HG03045 (cell line): ENCODE measurements around the gene ABHD2.
"Not testable (repeated sequence)": the region's sequence is repeated elsewhere in the genome, so short reads cannot be mapped to it uniquely, and the experiment has no call there.

Experiments used
- ATAC-seq: cut with Tn5 transposase; IDR thresholded peaks from one replicate; pipeline ENCODE4 v1.9.1; 2021; ENCODE audit warnings: mild to moderate bottlenecking, moderate library complexity; ENCODE audit not compliant: unreplicated experiment

The ABHD2 gene

GRCh38 chr15:89074402-89075012, 13.7 kb upstream of the ABHD2 start:
- ATAC-seq, result no peak

GRCh38 chr15:89075101-89075640, 13.1 kb upstream of the ABHD2 start:
- no peak for ATAC-seq

DNA sequence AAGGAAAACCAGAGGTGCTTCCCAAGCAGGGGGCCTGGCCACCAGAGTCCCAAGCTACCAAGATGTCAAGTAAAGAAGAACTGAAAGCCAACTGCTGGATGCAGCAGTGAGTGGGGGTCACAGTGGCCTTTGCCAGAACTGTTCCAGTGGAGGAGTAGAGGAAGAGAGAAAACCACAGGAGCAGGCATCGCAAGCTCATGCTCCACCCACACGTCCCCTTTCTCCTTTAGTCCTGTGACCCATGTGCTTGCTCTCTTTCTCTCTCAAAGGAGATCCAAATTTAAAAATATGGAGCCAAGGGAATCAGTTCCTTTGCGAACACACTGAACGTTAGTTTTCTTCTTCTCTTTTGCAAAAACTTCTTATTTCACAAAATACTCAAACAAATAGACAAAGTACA, 12.4 kb upstream of the ABHD2 start:
- no peak for ATAC-seq

DNA sequence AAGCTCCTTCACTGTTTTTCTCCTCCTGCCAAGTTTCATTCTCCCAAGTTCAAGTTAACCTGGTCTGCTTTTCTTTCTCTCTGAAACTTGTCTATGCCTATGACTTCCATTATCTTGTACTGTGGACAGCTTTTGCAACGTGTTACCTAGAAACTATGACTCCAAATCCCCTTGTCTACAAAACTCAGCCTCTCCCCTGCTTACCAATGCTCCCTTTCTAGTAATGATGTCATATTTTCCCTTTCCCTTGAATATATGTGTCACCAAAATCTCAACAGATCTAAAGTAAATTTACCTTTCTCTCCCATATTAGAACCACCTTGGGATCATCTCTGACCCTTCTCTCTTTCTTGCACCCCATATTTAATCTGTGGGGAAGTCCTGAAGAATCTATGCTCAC, 10.5 kb upstream of the ABHD2 start:
- ATAC-seq, result no peak

- ATAC-seq, result no peak
These were observed 9.1 kb upstream of the ABHD2 start for GRCh38 chr15:89078851-89079810.

DNA sequence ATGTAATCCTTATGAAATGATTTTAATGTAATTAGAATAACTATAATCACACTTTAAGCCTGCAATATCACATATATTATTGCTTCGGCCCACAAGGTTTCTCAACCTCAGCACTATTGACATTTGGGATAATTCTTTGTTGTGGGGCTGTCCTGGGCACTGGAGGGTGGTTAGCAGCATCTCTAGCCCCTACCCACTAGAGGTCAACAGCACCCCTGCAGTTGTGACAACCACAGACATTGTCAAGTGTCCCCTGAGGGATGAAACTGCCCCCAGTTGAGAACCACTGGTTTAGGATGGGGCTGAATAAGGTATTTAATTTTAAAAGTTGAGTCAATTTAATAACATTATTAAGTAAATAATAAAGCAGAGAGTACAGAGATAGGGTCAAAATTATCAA, 6.4 kb upstream of the ABHD2 start:
- no peak for ATAC-seq

- ATAC-seq, result no peak
These were observed 5.0 kb upstream of the ABHD2 start for GRCh38 chr15:89083246-89083645.

DNA sequence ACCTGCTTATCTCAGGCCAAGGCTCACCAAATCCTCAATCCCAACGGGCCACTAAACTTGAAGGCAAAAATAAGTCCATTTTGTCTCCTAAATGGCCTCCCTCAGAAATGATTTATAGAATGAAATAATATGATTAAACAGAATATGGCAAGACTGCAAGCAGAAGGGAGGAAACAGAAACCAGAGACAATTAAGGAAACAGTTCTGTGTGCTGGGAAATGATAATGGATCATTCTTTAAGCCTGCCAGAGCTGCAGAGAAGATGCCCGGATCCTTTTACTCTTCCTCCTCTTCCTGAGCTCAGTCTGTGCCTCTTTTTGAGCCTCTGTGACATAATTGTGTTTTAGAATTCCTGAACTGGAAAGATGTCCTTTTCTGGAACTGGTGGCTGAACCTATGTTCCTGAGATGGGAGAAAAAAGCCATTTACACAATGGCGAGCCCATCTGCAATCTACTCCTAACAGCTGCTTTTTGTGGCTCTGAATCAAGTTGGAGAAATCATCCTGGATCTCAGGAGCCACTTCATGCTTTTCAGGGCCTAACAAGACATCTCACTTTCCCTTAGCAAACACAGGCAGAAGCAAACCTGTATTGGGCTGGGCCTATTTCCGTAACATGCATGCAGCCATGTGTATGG, 2.8 kb upstream of the ABHD2 start:
- ATAC-seq, result no peak

DNA sequence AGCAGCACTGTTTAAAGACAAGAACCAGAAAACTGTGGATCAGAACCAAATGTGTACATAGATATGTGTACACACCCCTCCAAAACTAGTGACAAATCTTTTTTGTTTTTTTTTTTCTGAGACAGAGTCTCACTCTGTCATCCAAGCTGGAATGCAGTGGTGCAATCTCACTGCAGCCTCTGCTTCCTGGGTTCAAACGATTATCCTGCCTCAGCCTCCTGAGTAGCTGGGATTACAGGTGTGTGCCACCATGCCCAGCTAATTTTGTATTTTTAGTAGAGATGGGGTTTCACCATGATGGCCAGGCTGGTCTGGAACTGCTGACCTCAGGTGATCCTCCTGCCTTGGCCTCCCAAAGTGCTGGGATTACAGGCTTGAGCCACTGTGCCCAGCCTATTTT, 2.3 kb upstream of the ABHD2 start:
- ATAC-seq, result not testable (repeated sequence)

- ATAC-seq, result not testable (repeated sequence)
These were observed 1.9 kb upstream of the ABHD2 start for GRCh38 chr15:89086390-89086789.

GRCh38 chr15:89087161-89087829, 961 bp upstream of the ABHD2 start:
- ATAC-seq, result no peak

- no peak for ATAC-seq
These were observed 504 bp downstream of the ABHD2 start for GRCh38 chr15:89088605-89089315.

GRCh38 chr15:89089316-89090230, 1.3 kb downstream of the ABHD2 start:
- no peak for ATAC-seq

- ATAC-seq, result no peak
These were observed 2.8 kb downstream of the ABHD2 start for GRCh38 chr15:89090791-89091626.

DNA sequence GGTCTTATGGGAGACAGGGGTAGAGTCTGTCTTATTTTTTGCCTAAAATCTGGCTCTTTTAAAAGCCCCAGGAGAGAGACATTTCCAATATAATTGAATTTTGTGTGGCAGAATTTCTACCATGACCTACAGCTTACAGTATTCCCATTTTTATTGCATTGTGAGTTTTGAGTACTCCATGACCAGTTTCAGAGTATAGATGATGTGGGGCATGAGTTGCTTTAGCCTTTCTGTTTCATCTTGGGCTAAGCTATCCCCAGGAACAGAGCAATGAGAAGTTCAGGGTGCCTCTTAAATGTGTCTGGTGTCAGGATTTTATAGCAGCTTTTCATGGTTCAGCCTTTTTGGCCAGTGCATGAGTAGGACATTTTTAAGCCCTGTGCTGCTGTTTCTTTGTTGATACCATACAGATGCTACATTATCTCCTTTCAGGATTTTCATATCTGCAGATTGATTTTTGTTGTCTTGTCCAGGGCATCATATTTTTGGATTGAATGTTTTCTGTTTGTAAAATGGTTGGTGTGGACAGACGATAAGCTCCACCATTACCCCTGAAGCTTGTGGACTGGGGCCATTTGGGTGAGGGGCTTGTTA, 3.5 kb downstream of the ABHD2 start:
- ATAC-seq, result no peak

GRCh38 chr15:89093509-89093908, 5.3 kb downstream of the ABHD2 start:
- no peak for ATAC-seq

GRCh38 chr15:89095073-89095472, 6.8 kb downstream of the ABHD2 start:
- no peak for ATAC-seq

- no peak for ATAC-seq
These were observed 7.3 kb downstream of the ABHD2 start for GRCh38 chr15:89095556-89095955.
